Suprapubic skin (tissue), 4 donors: Measurements from ENCODE around the gene RPLP2.

Experiments
- EP300 ChIP-seq: sonication (generic); formaldehyde crosslinking; IDR thresholded peaks from one replicate; pipeline ENCODE4 v1.6.1; 2017; ENCODE audit warnings: antibody characterized with exemption
- POLR2AphosphoS5 ChIP-seq, 3 donors: sonication (generic); formaldehyde crosslinking; IDR thresholded peaks; one replicate each; pipeline ENCODE4 v1.6.1; 2017; ENCODE audit warnings: antibody characterized with exemption in 3 of 3
- TF ChIP-seq, protein P1 (sequence below), 2 donors: fragments of 200-600 bp in 1 of 2; fragments of 450-650 bp in 1 of 2; sonication (generic) in 1 of 2; IDR thresholded peaks; one replicate each; pipeline ENCODE4 v1.5.1; 2016 to 2019; ENCODE audit warnings: antibody characterized with exemption in 2 of 2, mild to moderate bottlenecking in 1 of 2, moderate library complexity in 1 of 2

DNA sequence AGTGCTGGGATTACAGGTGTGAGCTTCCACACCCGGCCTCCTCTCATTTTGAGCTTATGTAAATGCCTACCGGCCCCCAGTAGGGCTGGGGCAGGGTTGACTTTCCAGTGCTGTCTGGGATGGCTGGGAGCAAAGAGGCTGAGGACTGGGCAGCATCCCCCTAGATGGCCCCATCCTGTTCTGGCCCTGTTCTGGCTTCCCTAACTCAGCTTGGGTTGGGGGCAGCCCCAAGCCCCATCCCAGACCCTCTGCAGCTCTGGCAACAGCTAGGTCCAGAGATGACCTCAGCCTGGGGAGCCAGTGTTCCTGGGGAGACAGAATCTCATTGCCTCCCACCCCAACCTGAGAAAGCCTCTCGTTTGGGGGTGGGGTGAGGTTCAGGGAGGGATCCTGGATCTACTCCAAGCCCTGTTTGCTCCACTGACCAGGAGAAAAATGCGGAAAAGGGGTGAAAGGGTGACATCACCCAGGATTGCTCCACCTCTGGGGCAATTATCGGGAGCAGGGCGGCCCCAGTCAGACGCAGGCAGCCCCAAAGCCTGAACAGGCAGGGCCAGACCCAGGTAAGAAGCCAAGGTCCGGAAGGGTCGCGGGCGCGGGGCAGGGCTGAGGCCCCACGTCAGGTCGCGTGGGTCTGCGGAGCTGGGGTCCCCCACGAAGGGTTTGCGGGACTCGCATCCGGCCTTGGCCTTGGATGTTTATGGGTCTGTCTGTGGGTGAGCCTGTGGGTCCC is 8.8 kb downstream of the RPLP2 start, which contains the start of gene PNPLA2:
- TF ChIP-seq, protein P1, sequence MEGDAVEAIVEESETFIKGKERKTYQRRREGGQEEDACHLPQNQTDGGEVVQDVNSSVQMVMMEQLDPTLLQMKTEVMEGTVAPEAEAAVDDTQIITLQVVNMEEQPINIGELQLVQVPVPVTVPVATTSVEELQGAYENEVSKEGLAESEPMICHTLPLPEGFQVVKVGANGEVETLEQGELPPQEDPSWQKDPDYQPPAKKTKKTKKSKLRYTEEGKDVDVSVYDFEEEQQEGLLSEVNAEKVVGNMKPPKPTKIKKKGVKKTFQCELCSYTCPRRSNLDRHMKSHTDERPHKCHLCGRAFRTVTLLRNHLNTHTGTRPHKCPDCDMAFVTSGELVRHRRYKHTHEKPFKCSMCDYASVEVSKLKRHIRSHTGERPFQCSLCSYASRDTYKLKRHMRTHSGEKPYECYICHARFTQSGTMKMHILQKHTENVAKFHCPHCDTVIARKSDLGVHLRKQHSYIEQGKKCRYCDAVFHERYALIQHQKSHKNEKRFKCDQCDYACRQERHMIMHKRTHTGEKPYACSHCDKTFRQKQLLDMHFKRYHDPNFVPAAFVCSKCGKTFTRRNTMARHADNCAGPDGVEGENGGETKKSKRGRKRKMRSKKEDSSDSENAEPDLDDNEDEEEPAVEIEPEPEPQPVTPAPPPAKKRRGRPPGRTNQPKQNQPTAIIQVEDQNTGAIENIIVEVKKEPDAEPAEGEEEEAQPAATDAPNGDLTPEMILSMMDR (IDR thresholded peaks at IDR 0.05), result no peak
- TF ChIP-seq POLR2AphosphoS5 (IDR thresholded peaks at IDR 0.05) (no peak), EP300 (no peak)
